Measurements from ENCODE around the gene BATF.
"Not testable (repeated sequence)": the region's sequence is repeated elsewhere in the genome, so short reads cannot be mapped to it uniquely, and the experiment has no call there.

BATF gene

GRCh38 chr14:75522224-75522982, at the start of gene BATF:
BATF (plus strand) TSS chr14:75522469; CDS start chr14:75522683, 214 bp downstream.
- DNase-seq (ENCODE audit: low spot score), result peak; percentile 35

- DNase-seq (ENCODE audit: low spot score), result not testable (repeated sequence)
These were observed 48.1 kb upstream of the BATF start for GRCh38 chr14:75474127-75474526.

GRCh38 chr14:75476274-75476995, 45.8 kb upstream of the BATF start:
- peak; percentile 34 for DNase-seq (ENCODE audit: low spot score)

- DNase-seq (ENCODE audit: low spot score), result no peak
These were observed 44.4 kb upstream of the BATF start for GRCh38 chr14:75477881-75478280.

GRCh38 chr14:75479770-75480600, 42.3 kb upstream of the BATF start:
- DNase-seq (ENCODE audit: low spot score), result no peak

- no peak for DNase-seq (ENCODE audit: low spot score)
These were observed 39.9 kb upstream of the BATF start for GRCh38 chr14:75482366-75482765.

GRCh38 chr14:75484711-75485429, 37.4 kb upstream of the BATF start:
- DNase-seq (ENCODE audit: low spot score), result no peak

- no peak for DNase-seq (ENCODE audit: low spot score)
These were observed 36.0 kb upstream of the BATF start for GRCh38 chr14:75486318-75486717.

- no peak for DNase-seq (ENCODE audit: low spot score)
These were observed 35.1 kb upstream of the BATF start for GRCh38 chr14:75487155-75487671.

- no peak for DNase-seq (ENCODE audit: low spot score)
These were observed 32.8 kb upstream of the BATF start for GRCh38 chr14:75489480-75489837.

- DNase-seq (ENCODE audit: low spot score), result no peak
These were observed 30.8 kb upstream of the BATF start for GRCh38 chr14:75491376-75491978.

GRCh38 chr14:75492832-75493591, 29.3 kb upstream of the BATF start:
- no peak for DNase-seq (ENCODE audit: low spot score)

GRCh38 chr14:75493592-75494087, 28.6 kb upstream of the BATF start:
- DNase-seq (ENCODE audit: low spot score), result no peak

GRCh38 chr14:75494896-75495295, 27.4 kb upstream of the BATF start:
- DNase-seq (ENCODE audit: low spot score), result no peak

GRCh38 chr14:75495399-75495798, 26.9 kb upstream of the BATF start:
- no peak for DNase-seq (ENCODE audit: low spot score)

- no peak for DNase-seq (ENCODE audit: low spot score)
These were observed 26.4 kb upstream of the BATF start for GRCh38 chr14:75495882-75496281.

GRCh38 chr14:75496755-75497154, 25.5 kb upstream of the BATF start:
- no peak for DNase-seq (ENCODE audit: low spot score)

GRCh38 chr14:75497191-75497590, 25.1 kb upstream of the BATF start:
- no peak for DNase-seq (ENCODE audit: low spot score)

GRCh38 chr14:75497701-75498100, 24.6 kb upstream of the BATF start:
- no peak for DNase-seq (ENCODE audit: low spot score)

GRCh38 chr14:75499084-75499875, 23.0 kb upstream of the BATF start:
- no peak for DNase-seq (ENCODE audit: low spot score)
